Astrocyte of the spinal cord (primary cell): ENCODE measurements around the gene CAPNS2.

Experiments
- DNase-seq: peaks from one replicate; pipeline ENCODE4 v3.0.0; 2011; ENCODE audit warnings: low read depth, low spot score
- H3K4me3 ChIP-seq: 2 replicates; pipeline ENCODE4 v1.5.1; 2011; ENCODE audit warnings: low read depth, mild to moderate bottlenecking, low read length, moderate library complexity
- in situ Hi-C: cut with HindIII; loops from 2 replicates; pipeline ENCODE4 v1.10.0; 2017; ENCODE audit warnings: low sequenced_read_pairs
- TF ChIP-seq, protein P1 (sequence below): IDR thresholded peaks from 2 replicates; pipeline ENCODE4 v1.5.1; 2012; ENCODE audit warnings: low read depth, mild to moderate bottlenecking, low read length, inconsistent platforms

CAPNS2 gene

DNA sequence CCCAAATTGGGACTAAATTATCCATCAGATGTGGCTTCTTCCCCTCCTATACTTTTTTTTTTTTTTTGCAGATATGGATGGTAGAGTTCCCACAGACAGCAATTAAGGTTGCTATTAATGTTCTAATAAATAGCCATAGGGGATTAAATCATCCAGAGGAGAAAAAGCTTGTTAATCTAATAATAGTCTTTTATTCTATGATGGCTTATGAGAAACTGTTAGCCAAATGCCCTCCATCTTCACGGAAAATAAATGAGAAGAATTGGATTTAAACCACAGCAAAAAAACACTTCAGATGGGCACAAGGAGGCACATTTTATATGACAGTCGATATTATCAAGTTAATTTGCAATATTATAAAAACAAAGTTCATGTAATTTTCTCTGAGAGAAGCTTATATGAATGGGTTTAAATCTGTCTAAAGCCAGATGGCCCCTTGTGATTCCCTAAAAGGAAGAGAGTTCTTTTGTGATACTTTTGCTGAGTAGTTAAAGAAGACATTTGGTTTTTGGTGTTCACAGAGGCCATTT lies 5.1 kb upstream of the CAPNS2 start:
- DNase-seq, result no peak
- H3K4me3 ChIP-seq, result no peak overlapping the region
- in situ Hi-C loops, result no loop called here
- TF ChIP-seq, protein P1, sequence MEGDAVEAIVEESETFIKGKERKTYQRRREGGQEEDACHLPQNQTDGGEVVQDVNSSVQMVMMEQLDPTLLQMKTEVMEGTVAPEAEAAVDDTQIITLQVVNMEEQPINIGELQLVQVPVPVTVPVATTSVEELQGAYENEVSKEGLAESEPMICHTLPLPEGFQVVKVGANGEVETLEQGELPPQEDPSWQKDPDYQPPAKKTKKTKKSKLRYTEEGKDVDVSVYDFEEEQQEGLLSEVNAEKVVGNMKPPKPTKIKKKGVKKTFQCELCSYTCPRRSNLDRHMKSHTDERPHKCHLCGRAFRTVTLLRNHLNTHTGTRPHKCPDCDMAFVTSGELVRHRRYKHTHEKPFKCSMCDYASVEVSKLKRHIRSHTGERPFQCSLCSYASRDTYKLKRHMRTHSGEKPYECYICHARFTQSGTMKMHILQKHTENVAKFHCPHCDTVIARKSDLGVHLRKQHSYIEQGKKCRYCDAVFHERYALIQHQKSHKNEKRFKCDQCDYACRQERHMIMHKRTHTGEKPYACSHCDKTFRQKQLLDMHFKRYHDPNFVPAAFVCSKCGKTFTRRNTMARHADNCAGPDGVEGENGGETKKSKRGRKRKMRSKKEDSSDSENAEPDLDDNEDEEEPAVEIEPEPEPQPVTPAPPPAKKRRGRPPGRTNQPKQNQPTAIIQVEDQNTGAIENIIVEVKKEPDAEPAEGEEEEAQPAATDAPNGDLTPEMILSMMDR, result no peak

DNA sequence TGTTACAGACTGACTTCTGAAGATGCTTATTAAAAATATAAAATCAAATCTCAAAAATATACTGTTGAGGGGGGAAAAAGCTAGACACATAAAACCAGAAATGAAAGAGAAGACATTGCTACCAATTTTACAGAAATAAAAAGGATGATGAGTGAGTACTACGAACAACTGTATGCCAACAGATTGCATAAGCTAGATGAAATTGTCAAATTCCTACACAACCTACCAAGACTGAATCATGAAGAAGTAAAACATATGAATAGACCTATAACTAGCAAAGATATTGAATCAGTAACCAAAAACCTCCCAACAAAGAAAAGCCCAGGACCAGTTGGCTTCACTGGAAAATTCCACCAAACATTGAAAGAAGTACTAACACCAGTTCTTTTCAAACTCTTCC lies 3.5 kb upstream of the CAPNS2 start:
- no peak overlapping the region for H3K4me3 ChIP-seq
- TF ChIP-seq, protein P1, result no peak
- DNase-seq, result no peak
- in situ Hi-C loops, result no loop called here

DNA sequence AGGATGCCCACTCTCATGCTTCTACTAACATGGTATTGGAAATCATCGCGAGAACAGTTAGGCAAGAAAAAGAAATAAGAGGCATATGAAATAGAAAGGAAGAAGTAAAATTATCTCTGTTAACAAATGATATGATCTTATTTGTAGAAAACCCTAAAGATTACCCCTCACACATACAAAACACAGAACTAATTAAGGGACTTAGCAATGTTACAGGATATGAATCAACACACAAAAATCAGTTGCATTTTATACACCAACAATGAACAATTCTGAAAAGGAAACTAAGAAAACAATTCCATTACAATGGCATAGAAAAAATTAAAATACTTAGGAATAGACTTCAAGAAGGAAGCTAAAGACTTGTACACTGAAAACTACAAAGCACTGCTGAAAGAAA lies 2.7 kb upstream of the CAPNS2 start:
- TF ChIP-seq, protein P1, result no peak
- DNase-seq, result no peak
- H3K4me3 ChIP-seq, result no peak overlapping the region
- in situ Hi-C loops, result no loop called here

DNA sequence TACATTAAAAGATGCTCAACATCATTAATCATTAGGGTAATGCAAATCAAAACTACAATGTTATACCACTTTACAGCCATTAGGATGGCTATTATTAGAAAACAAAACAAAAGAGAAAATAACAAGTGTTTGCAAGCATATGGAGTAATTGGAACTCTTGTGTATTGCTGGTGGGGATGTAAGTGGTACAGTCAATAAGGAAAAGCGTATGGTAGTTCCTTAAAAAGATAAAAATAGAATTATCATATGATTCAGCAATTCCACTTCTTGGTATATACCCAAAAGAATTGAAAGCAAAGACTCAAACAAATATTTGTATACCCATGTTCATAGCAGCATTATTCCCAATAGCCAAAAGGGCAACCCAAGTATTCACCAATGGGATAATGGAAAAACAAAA lies 1.4 kb upstream of the CAPNS2 start:
- TF ChIP-seq, protein P1, result no peak
- no peak for DNase-seq
- in situ Hi-C loops, result no loop called here
- H3K4me3 ChIP-seq, result no peak overlapping the region

DNA sequence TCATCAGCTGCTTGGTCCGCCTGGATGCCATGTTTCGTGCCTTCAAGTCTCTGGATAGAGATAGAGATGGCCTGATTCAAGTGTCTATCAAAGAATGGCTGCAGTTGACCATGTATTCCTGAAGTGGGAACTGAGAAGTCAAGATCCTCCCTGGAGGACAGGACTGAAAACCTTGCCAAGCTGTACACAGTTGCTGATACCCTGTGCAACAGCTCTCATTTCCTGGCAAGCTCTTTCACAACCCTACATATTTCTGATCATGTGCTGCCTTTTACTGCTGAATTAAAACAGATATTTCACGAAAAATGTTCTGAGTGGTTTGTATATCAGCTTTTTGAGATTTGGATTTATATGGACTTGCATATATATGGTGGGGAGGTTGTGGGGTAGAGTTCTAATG lies 898 bp downstream of the CAPNS2 start:
- no peak for DNase-seq
- in situ Hi-C loops, result no loop called here
- H3K4me3 ChIP-seq, result no peak overlapping the region
- TF ChIP-seq, protein P1, result no peak

DNA sequence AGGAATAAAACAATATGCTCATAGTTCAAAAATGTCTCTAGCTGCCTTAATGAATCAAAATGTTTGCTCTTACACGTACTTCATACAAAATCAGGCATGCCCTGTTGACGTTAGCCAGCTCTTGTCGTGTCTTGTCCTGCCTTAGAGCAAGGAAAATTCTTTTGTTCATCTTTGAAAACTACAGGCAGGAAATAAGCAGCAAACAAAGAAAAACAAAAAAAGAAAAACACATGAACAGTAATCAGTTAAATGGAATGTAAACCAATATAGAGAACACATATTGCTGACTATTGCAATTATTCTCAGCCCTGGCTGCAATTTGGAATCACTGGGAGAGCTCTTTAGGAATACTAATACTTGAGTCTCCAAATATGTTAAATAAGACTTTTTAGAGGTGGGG lies 1.7 kb downstream of the CAPNS2 start:
- in situ Hi-C loops, result no loop called here
- TF ChIP-seq, protein P1, result no peak
- H3K4me3 ChIP-seq, result no peak overlapping the region
- no peak for DNase-seq

DNA sequence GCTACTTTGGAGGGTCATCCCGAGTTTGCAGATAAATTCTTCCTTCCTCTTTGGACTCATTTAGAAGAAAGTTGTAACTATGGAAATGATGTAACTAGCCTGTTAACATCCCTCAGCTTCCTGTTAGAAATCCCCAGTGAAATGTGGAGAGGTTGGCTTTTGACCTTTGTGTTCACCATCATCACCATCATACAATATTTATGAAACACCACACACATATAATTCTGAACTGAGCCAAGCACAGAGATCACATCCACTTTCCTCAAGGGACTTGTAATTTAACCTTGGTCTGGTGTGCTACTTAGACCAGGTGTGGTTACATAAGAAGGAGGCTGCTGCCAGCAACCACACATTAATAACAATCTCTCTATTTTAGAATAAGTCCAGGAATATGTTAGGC lies 2.5 kb downstream of the CAPNS2 start:
- TF ChIP-seq, protein P1, result no peak
- in situ Hi-C loops, result no loop called here
- H3K4me3 ChIP-seq, result no peak overlapping the region
- peak; percentile 59 for DNase-seq
